Measurements from ENCODE around the gene CREB5. TPM values are rescaled to one million over a fixed set of nuclear protein-coding genes. Genes with fewer than 3 reads are reported as not detected.

CREB5 gene
- total RNA-seq, 3 donors from 2014 or later = 17.3 to 19.7 (median 18.0) TPM

DNA sequence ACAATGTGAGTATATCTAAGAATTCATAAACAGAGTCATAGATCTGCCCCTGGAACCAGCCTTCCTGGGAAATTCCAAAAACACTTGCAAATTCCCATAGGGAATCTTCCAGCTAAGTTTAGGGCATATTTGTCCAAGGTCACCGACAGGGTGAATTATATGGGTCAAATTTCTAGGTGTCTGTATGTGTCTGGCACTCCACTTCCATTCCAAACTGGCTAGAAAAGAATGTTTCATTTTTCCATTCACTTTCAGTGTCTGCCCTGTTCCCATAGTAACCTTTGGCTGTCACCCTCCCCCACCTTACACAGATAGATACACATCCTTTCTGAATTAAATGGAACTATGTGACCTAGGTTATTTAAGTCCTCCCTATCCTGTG, 230.9 kb downstream of the CREB5 start:
- no peaks in the 10 kb centered on the region for H3K9me3 ChIP-seq
- H3K4me1 ChIP-seq = no peaks in the 10 kb centered on the region
- intact Hi-C loops (cut with DNase I; ENCODE audit: low total_unique reads) = no loop called here
- no peak for DNase-seq (ENCODE audit: low spot score in 2 of 2)
- H3K27me3 ChIP-seq = no peaks in the 10 kb centered on the region
- TF ChIP-seq, protein P1, sequence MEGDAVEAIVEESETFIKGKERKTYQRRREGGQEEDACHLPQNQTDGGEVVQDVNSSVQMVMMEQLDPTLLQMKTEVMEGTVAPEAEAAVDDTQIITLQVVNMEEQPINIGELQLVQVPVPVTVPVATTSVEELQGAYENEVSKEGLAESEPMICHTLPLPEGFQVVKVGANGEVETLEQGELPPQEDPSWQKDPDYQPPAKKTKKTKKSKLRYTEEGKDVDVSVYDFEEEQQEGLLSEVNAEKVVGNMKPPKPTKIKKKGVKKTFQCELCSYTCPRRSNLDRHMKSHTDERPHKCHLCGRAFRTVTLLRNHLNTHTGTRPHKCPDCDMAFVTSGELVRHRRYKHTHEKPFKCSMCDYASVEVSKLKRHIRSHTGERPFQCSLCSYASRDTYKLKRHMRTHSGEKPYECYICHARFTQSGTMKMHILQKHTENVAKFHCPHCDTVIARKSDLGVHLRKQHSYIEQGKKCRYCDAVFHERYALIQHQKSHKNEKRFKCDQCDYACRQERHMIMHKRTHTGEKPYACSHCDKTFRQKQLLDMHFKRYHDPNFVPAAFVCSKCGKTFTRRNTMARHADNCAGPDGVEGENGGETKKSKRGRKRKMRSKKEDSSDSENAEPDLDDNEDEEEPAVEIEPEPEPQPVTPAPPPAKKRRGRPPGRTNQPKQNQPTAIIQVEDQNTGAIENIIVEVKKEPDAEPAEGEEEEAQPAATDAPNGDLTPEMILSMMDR (IDR thresholded peaks at IDR 0.05) = no peak
- no peak for TF ChIP-seq POLR2AphosphoS5 (IDR thresholded peaks at IDR 0.05)
- no peak for TF ChIP-seq POLR2A (IDR thresholded peaks at IDR 0.05)
- H3K36me3 ChIP-seq = no peaks in the 10 kb centered on the region
- H3K27ac ChIP-seq = no peak overlapping the region
- H3K4me3 ChIP-seq = no peak overlapping the region

DNA sequence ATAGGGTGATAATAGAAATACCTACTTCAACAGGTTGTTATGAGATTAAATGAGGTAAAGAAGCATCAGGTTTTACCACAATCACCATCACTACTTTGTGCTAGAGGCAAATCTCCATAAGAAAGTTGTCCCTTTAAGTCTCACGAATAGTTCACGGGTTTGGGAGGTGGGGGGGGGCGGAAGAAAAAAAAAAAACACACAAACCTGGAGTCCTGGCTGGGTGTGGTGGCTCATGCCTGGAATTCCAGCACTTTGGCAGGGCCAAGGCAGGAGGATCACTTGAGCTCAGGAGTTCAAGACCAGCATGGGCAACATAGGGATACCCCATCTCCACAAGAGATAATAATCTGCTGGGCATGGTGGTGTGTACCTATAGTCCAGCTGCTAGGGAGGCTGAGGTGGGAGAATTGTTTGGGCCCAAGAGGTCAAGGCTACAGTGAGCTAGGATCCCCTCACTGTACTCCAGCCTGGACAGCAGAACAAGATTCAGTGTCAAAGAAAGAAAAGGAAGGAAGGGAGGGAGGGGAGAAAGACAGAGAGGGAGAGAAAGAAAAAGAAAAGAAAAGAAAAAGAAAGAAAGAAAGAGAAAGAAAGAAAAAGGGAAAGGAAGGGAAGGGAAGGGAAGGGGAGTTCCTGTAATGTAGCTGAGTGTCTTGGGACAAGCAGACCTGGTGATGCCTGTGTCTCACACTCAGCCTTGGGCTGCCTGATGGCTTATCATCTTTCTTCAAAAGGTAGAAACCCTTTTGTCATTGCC, 231.4 kb downstream of the CREB5 start:
- Histone ChIP-seq H3K36me3 (no peaks in the 10 kb centered on the region), H3K4me1 (no peaks in the 10 kb centered on the region), H3K27ac (no peak overlapping the region), H3K4me3 (no peak overlapping the region), H3K27me3 (no peaks in the 10 kb centered on the region), H3K9me3 (no peaks in the 10 kb centered on the region)
- intact Hi-C loops (cut with DNase I; ENCODE audit: low total_unique reads) = no loop called here
- no peak for DNase-seq (ENCODE audit: low spot score in 2 of 2)
- TF ChIP-seq POLR2AphosphoS5 (IDR thresholded peaks at IDR 0.05) (no peak), POLR2A (IDR thresholded peaks at IDR 0.05) (no peak)
- TF ChIP-seq, protein P1 (IDR thresholded peaks at IDR 0.05) = no peak

DNA sequence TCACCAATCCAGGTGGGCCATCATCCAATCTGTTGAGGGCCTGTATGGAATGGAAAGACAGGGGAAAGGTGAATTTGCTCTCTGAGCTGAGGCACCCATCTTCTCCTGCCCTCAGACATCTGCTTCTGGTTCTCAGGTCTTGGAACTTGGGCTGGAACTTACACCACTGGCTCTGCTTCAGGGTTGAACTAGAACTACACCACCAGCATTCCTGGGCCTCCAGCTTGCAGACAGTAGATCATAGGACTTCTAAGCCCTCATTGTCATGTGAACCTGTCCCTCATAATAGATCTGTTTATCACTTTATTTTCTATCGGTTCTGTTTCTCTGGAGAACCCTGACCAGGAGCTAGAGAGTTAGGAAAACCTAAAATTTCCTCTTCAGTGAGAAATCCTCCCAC, 233.5 kb downstream of the CREB5 start:
- TF ChIP-seq, protein P1 (IDR thresholded peaks at IDR 0.05) = no peak
- TF ChIP-seq POLR2AphosphoS5 (IDR thresholded peaks at IDR 0.05) (no peak), POLR2A (IDR thresholded peaks at IDR 0.05) (no peak)
- no peak for DNase-seq (ENCODE audit: low spot score in 2 of 2)
- Histone ChIP-seq H3K27me3 (no peaks in the 10 kb centered on the region), H3K36me3 (no peaks in the 10 kb centered on the region), H3K4me1 (no peaks in the 10 kb centered on the region), H3K9me3 (no peaks in the 10 kb centered on the region), H3K4me3 (no peak overlapping the region), H3K27ac (no peak overlapping the region)
- intact Hi-C loops (cut with DNase I; ENCODE audit: low total_unique reads) = no loop called here

DNA sequence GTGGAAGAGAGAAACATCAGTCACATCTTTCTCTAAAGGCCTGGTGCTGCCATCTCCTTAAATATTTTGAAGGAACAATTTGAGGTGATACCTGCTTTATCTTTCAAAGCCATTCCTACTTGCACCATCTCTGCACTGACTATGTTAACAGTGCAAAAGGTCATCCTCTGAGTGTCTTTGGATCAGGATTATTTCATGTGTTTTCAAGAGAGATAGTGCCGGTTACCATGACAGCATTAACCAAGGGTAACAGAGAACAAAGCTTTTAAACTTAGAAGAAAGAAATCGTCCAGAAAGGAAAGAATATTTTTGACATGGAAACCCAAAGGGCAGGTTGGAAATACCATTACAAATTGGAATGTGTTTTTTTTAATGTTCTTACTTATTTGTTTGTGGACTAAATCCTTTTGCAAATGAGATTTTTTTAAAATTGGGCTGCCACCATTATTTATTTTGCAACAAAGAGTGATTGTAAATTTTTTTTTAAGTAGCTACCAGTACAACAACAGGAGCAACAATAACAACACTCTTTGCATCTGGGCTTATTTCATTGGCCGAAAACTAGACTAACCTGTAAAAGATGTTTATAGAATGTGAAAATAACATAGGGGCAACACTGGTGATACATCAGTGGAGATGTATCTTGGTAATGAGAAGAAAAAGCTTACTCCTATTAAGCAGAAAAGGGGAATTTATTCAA, 234.2 kb downstream of the CREB5 start:
- no peak overlapping the region for H3K4me3 ChIP-seq
- H3K27me3 ChIP-seq = no peaks in the 10 kb centered on the region
- TF ChIP-seq POLR2A (IDR thresholded peaks at IDR 0.05) = no peak
- no peaks in the 10 kb centered on the region for H3K9me3 ChIP-seq
- intact Hi-C loops (cut with DNase I; ENCODE audit: low total_unique reads) = no loop called here
- no peaks in the 10 kb centered on the region for H3K4me1 ChIP-seq
- no peak for DNase-seq (ENCODE audit: low spot score in 2 of 2)
- H3K27ac ChIP-seq = no peak overlapping the region
- no peaks in the 10 kb centered on the region for H3K36me3 ChIP-seq

DNA sequence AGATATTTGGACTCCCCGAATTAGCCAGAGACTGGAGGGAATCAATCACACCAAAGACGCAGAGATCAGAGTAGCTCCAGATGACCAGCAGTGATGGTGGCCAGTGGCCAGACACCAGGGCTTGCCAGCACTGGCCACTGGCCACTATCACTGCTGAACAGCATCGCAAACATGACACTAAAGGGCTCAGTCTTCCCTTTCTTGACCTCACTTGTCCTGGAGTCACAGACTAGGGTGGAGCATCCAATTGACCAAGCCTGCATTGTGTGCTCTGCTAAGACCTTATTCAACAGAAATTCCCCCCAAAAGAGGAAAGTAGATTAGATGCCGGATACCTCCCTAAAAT, 234.7 kb downstream of the CREB5 start:
- no peak for DNase-seq (ENCODE audit: low spot score in 2 of 2)
- TF ChIP-seq POLR2AphosphoS5 (IDR thresholded peaks at IDR 0.05) (no peak), POLR2A (IDR thresholded peaks at IDR 0.05) (no peak)
- TF ChIP-seq, protein P1 (IDR thresholded peaks at IDR 0.05) = no peak

More for the DNA sequence above, 234.7 kb downstream of the CREB5 start:
- Histone ChIP-seq H3K9me3 (no peaks in the 10 kb centered on the region), H3K27ac (no peak overlapping the region), H3K4me3 (no peak overlapping the region), H3K4me1 (no peaks in the 10 kb centered on the region), H3K36me3 (no peaks in the 10 kb centered on the region), H3K27me3 (no peaks in the 10 kb centered on the region)
- intact Hi-C loops (cut with DNase I; ENCODE audit: low total_unique reads) = no loop called here

All from breast epithelium (tissue), 4 donors.